ENCODE measurements around the gene BTBD7.
A peak's percentile ranks its signal among the peaks of the same experiment; 100 is the strongest.

Gene BTBD7

GRCh38 chr14:93330609-93331000 lies 2.2 kb downstream of the BTBD7 start:
- no peak for DNase-seq (ENCODE audit: low spot score)

GRCh38 chr14:93329965-93330608 lies 2.7 kb downstream of the BTBD7 start:
- no peak for DNase-seq (ENCODE audit: low spot score)

- no peak for DNase-seq (ENCODE audit: low spot score)
These were observed 4.3 kb downstream of the BTBD7 start for GRCh38 chr14:93328546-93328945.

- DNase-seq (ENCODE audit: low spot score), result no peak
These were observed 6.6 kb downstream of the BTBD7 start for GRCh38 chr14:93326196-93326595.

- DNase-seq (ENCODE audit: low spot score), result no peak
These were observed 9.1 kb downstream of the BTBD7 start for GRCh38 chr14:93323600-93324174.

- no peak for DNase-seq (ENCODE audit: low spot score)
These were observed 9.8 kb downstream of the BTBD7 start for GRCh38 chr14:93322929-93323599.

GRCh38 chr14:93320489-93320888 lies 12.3 kb downstream of the BTBD7 start:
- no peak for DNase-seq (ENCODE audit: low spot score)

GRCh38 chr14:93319958-93320357 lies 12.9 kb downstream of the BTBD7 start:
- no peak for DNase-seq (ENCODE audit: low spot score)

GRCh38 chr14:93319494-93319893 lies 13.3 kb downstream of the BTBD7 start:
- no peak for DNase-seq (ENCODE audit: low spot score)

GRCh38 chr14:93318927-93319326 lies 13.9 kb downstream of the BTBD7 start:
- DNase-seq (ENCODE audit: low spot score), result no peak

- DNase-seq (ENCODE audit: low spot score), result peak; percentile 60
These were observed 14.7 kb downstream of the BTBD7 start for GRCh38 chr14:93317875-93318807.

GRCh38 chr14:93317210-93317874 lies 15.5 kb downstream of the BTBD7 start:
- no peak for DNase-seq (ENCODE audit: low spot score)

- no peak for DNase-seq (ENCODE audit: low spot score)
These were observed 16.1 kb downstream of the BTBD7 start for GRCh38 chr14:93316716-93317115.

GRCh38 chr14:93315575-93315974 lies 17.3 kb downstream of the BTBD7 start:
- no peak for DNase-seq (ENCODE audit: low spot score)

- no peak for DNase-seq (ENCODE audit: low spot score)
These were observed 21.8 kb downstream of the BTBD7 start for GRCh38 chr14:93311082-93311481.

- no peak for DNase-seq (ENCODE audit: low spot score)
These were observed 23.3 kb downstream of the BTBD7 start for GRCh38 chr14:93309427-93309966.

- DNase-seq (ENCODE audit: low spot score), result no peak
These were observed 24.0 kb downstream of the BTBD7 start for GRCh38 chr14:93308686-93309345.

GRCh38 chr14:93306812-93307211 lies 26.0 kb downstream of the BTBD7 start:
- no peak for DNase-seq (ENCODE audit: low spot score)

GRCh38 chr14:93305725-93306418 lies 27.0 kb downstream of the BTBD7 start:
- DNase-seq (ENCODE audit: low spot score), result no peak

- no peak for DNase-seq (ENCODE audit: low spot score)
These were observed 28.1 kb downstream of the BTBD7 start for GRCh38 chr14:93304771-93305170.

All from kidney capillary endothelial cell (primary cell).